Breast epithelium (tissue), 3 donors: ENCODE data around the gene RUSF1.

ENCODE experiments used
- POLR2A ChIP-seq: fragments of 450-650 bp; IDR thresholded peaks from one replicate; pipeline ENCODE4 v1.6.1; 2016; ENCODE audit warnings: antibody characterized with exemption, mild to moderate bottlenecking, moderate library complexity
- POLR2AphosphoS5 ChIP-seq, 3 donors: sonication (generic); formaldehyde crosslinking; IDR thresholded peaks; one replicate each; pipeline ENCODE4 v1.6.1; 2017; ENCODE audit warnings: antibody characterized with exemption in 3 of 3
- TF ChIP-seq, protein P1 (sequence below), 3 donors: fragments of 450-650 bp; IDR thresholded peaks; one replicate each; pipeline ENCODE4 v1.5.1; 2016 to 2017; ENCODE audit warnings: antibody characterized with exemption in 3 of 3, mild to moderate bottlenecking in 3 of 3, moderate library complexity in 3 of 3

DNA sequence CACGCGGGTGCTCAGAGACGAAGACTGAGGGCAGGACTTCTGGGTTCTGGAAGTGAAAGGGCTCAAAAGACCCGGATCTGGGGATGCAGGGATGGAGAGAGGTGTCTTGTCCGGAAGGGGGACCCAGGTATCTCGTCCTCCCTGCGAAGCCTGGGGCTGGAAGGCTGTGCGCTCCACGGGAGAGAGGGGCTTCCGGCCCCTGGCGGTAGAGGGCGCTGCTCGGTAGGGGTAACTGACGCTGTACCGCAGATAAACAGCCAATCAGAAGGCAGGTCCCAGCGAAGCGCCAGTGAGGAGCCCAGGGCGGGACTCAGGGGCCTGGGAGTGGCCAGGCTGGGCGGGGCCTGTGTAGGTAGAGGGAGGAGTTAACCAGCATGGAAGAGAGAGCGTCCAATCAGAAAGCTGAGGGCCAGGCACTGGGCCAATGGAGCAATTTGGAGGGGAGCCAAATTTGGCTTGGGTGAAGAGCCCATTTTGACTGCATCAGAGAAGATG, 35.4 kb downstream of the RUSF1 start:
- TF ChIP-seq, protein P1, sequence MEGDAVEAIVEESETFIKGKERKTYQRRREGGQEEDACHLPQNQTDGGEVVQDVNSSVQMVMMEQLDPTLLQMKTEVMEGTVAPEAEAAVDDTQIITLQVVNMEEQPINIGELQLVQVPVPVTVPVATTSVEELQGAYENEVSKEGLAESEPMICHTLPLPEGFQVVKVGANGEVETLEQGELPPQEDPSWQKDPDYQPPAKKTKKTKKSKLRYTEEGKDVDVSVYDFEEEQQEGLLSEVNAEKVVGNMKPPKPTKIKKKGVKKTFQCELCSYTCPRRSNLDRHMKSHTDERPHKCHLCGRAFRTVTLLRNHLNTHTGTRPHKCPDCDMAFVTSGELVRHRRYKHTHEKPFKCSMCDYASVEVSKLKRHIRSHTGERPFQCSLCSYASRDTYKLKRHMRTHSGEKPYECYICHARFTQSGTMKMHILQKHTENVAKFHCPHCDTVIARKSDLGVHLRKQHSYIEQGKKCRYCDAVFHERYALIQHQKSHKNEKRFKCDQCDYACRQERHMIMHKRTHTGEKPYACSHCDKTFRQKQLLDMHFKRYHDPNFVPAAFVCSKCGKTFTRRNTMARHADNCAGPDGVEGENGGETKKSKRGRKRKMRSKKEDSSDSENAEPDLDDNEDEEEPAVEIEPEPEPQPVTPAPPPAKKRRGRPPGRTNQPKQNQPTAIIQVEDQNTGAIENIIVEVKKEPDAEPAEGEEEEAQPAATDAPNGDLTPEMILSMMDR (IDR thresholded peaks at IDR 0.05): peak; percentile 18 to 62 (median 60)
- TF ChIP-seq POLR2A (no peak), POLR2AphosphoS5 (IDR thresholded peaks at IDR 0.05) (peak in 1 of 3 donors; percentile 43)
